Activated CD4-positive, alpha-beta T cell treated with anti-CD3 and anti-CD28 coated beads, Interleukin-2, amount 50 U/mL, for 1 hour (primary cell): ENCODE results near the gene INTU.

Experiments used
- DNase-seq: peaks from one replicate; pipeline ENCODE4 v3.0.0-alpha.2; 2020

INTU gene

GRCh38 chr4:127759228-127759820 is 126.6 kb downstream of the INTU start:
- DNase-seq, result no peak

GRCh38 chr4:127759893-127760292 is 127.1 kb downstream of the INTU start:
- DNase-seq, result no peak

GRCh38 chr4:127771535-127772275 is 138.9 kb downstream of the INTU start:
- DNase-seq, result no peak

- no peak for DNase-seq
Observed at GRCh38 chr4:127772769-127773671, 140.3 kb downstream of the INTU start.

- DNase-seq, result no peak
Observed at GRCh38 chr4:127775843-127776242, 143.1 kb downstream of the INTU start.
